GM15510 (cell line): ENCODE results near the gene RASSF3.

ENCODE experiments used
- POLR2A ChIP-seq: IDR thresholded peaks from 3 replicates; pipeline ENCODE4 v1.6.1; 2011; ENCODE audit warnings: borderline replicate concordance; ENCODE audit not compliant: insufficient read length; ENCODE audit errors: extremely low read depth

Gene RASSF3

GRCh38 chr12:64713376-64713775 lies 103.1 kb downstream of the RASSF3 start:
- no peak for TF ChIP-seq POLR2A

GRCh38 chr12:64714551-64714968 lies 104.3 kb downstream of the RASSF3 start:
- no peak for TF ChIP-seq POLR2A

- no peak for TF ChIP-seq POLR2A
Measured at GRCh38 chr12:64716371-64716770, 106.1 kb downstream of the RASSF3 start.

GRCh38 chr12:64716839-64717455 lies 106.7 kb downstream of the RASSF3 start:
- TF ChIP-seq POLR2A: no peak

- no peak for TF ChIP-seq POLR2A
Measured at GRCh38 chr12:64718649-64719048, 108.4 kb downstream of the RASSF3 start.

- TF ChIP-seq POLR2A: no peak
Measured at GRCh38 chr12:64720884-64721283, 110.6 kb downstream of the RASSF3 start.

- no peak for TF ChIP-seq POLR2A
Measured at GRCh38 chr12:64722835-64723234, 112.5 kb downstream of the RASSF3 start.

- no peak for TF ChIP-seq POLR2A
Measured at GRCh38 chr12:64723630-64724029, 113.3 kb downstream of the RASSF3 start.

- no peak for TF ChIP-seq POLR2A
Measured at GRCh38 chr12:64724201-64724745, 114.0 kb downstream of the RASSF3 start.

GRCh38 chr12:64729909-64730587 lies 119.8 kb downstream of the RASSF3 start:
- no peak for TF ChIP-seq POLR2A

GRCh38 chr12:64730588-64730969 lies 120.3 kb downstream of the RASSF3 start:
- TF ChIP-seq POLR2A: no peak

- no peak for TF ChIP-seq POLR2A
Measured at GRCh38 chr12:64731683-64732082, 121.4 kb downstream of the RASSF3 start.

GRCh38 chr12:64733857-64734256 lies 123.6 kb downstream of the RASSF3 start:
- no peak for TF ChIP-seq POLR2A

- no peak for TF ChIP-seq POLR2A
Measured at GRCh38 chr12:64735442-64735841, 125.1 kb downstream of the RASSF3 start.

- TF ChIP-seq POLR2A: no peak
Measured at GRCh38 chr12:64736771-64737170, 126.5 kb downstream of the RASSF3 start.

GRCh38 chr12:64737539-64737938 lies 127.2 kb downstream of the RASSF3 start:
- no peak for TF ChIP-seq POLR2A
